HG03095 (cell line): ENCODE measurements around the gene KCNK4.

ENCODE experiments used
- ATAC-seq: cut with Tn5 transposase; IDR thresholded peaks from one replicate; pipeline ENCODE4 v1.9.1; 2021; ENCODE audit warnings: moderate library complexity; ENCODE audit not compliant: unreplicated experiment

The KCNK4 gene

DNA sequence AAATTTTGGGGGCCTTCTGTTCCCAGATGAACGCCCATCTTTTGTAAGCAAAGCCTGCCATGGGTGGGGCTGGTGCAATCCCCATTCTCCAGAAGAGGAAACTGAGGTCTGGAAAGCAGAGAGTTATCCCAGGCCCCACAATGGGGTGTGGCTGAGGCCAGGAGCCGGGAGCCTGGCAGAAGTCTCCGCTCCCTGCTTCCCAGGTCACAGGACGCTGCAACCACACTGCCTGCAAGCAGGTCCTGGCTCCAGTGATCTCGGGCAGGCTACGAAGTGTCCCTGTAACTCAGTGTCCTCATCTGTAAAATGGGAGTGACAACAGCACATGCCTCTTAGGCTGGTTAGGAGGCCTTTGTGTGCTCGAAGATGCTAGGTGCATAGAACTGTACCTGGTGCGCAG, 38.1 kb upstream of the KCNK4 start:
- ATAC-seq: no peak

GRCh38 chr11:64253481-64253880, 37.6 kb upstream of the KCNK4 start:
- ATAC-seq: no peak

DNA sequence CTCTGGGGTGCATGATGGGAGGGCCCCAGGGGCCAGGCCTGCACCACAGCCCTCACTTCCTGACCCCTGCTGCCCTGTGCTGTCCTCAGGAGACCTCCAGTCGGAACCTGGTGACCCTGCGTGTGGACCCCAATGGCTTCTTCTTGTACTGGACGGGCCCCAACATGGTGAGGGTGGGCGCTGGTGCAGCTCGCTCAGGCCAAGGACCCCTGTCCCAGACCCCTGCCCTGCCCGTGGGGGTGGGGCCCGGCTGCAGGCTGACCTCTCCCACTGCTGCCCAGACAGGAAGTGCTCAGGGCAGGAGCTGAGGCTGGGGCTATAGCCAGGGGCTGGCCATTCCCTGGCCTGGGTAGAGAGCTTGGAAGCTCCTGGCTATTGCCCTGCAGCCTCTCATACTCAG, 36.8 kb upstream of the KCNK4 start:
- no peak for ATAC-seq

GRCh38 chr11:64255135-64256128, 35.7 kb upstream of the KCNK4 start:
- no peak for ATAC-seq

DNA sequence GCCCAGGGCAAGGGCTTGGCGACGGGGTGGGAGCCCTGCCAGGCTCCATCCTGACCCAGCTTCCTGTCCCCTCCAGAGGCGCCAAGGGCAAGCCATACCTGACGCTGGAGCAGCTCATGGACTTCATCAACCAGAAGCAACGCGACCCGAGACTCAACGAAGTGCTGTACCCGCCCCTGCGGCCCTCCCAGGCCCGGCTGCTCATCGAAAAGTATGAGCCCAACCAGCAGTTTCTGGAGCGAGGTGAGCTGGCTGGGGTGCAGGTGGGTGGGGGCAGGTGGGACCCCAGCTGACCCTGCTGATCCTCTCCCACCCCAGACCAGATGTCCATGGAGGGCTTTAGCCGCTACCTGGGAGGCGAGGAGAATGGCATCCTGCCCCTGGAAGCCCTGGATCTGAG, 34.8 kb upstream of the KCNK4 start:
- ATAC-seq: no peak

DNA sequence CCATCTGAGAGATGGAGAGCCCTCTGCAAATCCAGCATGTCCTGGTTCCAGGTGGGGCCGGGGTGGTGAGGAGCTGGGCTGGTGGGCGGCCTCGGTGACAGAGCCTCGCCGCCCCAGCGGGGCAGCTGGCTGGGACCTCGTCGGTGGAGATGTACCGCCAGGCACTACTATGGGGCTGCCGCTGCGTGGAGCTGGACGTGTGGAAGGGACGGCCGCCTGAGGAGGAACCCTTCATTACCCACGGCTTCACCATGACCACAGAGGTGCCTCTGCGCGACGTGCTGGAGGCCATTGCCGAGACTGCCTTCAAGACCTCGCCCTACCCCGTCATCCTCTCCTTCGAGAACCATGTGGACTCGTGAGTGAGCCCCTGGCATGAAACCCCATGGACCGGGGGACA, 32.7 kb upstream of the KCNK4 start:
- no peak for ATAC-seq

DNA sequence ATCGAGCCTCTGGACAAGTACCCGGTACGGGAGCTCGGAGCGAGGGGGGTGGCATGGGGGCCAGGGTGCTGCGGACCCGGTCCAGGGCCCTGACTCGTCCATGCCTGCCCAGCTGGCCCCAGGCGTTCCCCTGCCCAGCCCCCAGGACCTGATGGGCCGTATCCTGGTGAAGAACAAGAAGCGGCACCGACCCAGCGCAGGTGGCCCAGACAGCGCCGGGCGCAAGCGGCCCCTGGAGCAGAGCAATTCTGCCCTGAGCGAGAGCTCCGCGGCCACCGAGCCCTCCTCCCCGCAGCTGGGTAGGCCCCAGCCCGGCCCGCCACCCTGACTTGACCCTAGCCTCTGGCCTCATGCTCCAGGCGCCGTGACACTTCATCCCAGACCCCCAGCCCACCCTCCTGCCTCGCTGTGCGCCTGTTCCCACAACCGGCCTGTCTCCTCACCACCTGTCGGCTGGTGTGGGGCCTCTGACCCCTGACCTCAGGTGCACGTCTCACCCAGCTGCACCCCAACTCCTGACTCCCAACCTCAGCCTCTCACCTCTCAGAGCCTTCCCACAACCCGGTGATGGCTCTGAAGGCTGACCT, 32.1 kb upstream of the KCNK4 start:
- ATAC-seq: no peak

DNA sequence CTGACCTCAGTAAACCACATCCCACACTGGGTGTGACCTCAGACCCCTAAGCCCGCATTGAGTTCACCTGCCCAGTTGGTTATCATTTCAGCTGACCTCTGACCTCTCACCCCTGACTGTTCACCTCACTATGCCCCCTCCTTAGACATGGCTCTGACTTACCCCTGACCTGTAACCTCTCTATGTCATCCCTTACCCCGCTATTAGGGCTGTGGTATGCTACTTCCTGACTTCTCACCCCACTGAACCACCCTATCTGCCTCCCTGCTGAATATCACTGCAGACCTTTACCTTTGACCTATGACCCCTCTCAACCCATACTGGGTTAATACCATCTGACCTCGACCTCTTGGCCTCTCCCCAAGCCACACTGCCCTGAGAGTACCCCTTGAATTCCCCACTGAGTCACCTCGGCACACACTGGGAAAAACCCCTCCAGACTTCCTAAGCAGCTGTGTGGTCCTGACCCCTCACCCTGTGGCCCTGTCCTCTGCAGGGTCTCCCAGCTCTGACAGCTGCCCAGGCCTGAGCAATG, 31.5 kb upstream of the KCNK4 start:
- ATAC-seq: no peak

- no peak for ATAC-seq
These were observed 30.9 kb upstream of the KCNK4 start for GRCh38 chr11:64260147-64260708.

DNA sequence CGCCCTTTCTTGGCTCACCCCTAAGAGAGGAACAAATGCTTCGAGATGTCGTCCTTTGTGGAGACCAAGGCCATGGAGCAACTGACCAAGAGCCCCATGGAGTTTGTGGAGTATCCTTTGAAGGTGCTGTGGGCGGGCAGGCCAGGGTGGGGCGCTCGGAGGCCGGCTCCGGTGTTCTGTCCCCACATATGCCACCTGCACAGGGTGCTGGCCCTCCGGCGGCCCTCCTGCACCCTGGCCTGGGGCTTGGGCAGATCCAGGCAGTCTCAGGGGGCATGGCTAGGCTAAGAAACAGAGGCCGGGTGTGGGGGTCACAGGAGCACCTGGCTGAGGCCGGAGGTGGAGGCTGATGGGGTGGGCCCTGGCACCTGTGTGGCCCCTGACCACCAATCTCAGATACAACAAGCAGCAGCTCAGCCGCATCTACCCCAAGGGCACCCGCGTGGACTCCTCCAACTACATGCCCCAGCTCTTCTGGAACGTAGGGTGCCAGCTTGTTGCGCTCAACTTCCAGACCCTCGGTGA, 29.5 kb upstream of the KCNK4 start:
- ATAC-seq: no peak

DNA sequence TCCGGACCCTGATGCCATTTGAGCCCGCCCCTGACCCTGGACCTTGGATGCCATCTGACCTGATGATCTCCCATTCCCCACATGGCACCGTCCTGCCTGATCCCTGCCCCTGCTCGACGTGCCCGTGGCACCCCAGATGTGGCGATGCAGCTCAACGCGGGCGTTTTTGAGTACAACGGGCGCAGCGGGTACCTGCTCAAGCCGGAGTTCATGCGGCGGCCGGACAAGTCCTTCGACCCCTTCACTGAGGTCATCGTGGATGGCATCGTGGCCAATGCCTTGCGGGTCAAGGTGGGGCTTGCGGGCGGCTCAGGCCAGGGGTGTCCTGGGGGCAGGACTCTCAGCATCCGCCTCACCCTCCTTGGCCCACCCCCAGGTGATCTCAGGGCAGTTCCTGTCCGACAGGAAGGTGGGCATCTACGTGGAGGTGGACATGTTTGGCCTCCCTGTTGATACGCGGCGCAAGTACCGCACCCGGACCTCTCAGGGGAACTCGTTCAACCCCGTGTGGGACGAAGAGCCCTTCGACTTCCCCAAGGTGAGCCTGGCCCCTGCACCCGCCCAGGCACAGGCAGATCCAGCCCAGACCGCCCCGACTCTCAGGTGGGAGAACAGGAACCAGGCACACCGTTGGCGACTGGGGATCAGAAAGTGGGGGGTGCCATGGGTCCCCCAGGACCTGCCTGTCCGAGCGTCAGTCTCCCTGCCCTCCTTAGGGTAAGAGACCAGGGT, 28.7 kb upstream of the KCNK4 start:
- ATAC-seq: no peak

DNA sequence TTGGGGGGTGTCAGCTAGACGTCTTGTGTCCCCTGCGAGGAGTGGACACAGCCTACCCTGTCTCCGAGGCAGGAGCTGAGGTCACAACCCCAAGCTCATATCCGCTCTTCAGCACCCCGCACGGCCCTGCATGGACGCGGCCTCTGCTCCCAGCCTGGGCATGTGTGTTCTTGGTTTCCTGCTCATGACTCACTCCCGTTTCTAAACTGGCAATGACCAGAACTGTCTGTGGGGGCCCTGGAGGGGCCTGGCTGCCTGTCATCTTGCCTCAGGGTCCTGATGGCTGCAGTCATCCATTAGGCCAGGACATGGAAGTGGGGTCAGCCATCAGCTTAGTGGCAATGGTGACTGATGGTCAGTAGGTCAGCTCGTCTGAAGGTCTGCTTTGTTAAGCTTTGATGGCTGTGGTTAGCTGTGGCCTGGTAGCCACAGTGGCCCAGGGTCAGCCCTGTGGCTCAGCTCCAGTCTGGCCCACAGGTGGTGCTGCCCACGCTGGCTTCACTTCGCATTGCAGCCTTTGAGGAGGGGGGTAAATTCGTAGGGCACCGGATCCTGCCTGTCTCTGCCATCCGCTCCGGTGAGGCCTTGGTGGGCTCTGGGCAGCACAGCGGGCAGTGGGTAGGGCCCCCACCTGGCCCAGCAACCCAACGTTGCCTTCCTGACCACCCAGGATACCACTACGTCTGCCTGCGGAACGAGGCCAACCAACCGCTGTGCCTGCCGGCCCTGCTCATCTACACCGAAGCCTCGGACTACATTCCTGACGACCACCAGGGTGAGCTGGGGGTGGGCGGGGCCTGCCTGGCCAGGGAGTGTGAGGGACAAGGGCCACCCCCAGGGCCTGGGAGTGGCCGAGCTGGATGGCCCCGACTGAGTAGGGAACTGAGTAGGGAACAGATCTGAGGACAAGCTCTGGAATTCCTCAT, 27.8 kb upstream of the KCNK4 start:
- no peak for ATAC-seq

DNA sequence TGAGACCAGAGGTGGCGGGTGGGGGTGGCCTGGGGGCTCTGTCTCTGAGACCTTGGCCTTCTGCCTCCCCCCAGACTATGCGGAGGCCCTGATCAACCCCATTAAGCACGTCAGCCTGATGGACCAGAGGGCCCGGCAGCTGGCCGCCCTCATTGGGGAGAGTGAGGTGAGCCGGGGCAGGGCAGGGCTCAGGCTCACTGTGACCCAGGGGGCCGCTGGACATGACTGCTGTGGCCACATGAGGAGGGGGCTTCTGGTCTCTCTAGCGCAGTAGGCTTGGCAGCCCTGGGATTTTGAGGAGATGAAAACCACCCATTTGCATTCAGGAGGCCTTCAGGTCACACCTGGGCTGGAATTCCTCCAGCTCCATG, 27.2 kb upstream of the KCNK4 start:
- ATAC-seq: no peak

DNA sequence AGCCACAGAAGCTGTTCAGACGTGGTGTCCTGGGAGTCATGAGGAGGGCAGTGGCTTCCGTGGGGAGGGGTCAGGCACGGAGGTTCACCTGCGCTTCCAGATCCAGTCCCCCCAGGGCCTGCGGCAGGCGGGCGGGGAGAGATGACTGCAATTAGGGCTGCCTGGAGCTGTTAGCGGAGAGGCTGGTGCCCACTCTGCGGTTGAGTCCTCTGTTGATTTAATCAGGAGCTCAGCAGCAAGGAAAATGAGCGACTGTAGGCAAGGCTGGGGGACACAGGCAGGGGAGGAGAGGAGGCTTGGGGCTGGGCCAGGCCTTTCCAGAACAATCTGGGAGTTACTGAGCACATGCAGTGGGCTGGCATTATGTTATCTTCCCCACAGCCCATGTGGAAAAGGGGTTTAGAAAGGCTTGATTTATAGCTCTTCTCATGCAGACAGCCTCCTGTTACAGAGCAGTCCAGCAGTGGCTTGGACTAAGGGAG, 26.7 kb upstream of the KCNK4 start:
- ATAC-seq: no peak

GRCh38 chr11:64265176-64266160, 25.6 kb upstream of the KCNK4 start:
- no peak for ATAC-seq

GRCh38 chr11:64266339-64266738, 24.8 kb upstream of the KCNK4 start:
- no peak for ATAC-seq

- ATAC-seq: no peak
These were observed 23.7 kb upstream of the KCNK4 start for GRCh38 chr11:64267207-64267945.
